ENCODE results near the gene BTBD9.

The BTBD9 gene

DNA sequence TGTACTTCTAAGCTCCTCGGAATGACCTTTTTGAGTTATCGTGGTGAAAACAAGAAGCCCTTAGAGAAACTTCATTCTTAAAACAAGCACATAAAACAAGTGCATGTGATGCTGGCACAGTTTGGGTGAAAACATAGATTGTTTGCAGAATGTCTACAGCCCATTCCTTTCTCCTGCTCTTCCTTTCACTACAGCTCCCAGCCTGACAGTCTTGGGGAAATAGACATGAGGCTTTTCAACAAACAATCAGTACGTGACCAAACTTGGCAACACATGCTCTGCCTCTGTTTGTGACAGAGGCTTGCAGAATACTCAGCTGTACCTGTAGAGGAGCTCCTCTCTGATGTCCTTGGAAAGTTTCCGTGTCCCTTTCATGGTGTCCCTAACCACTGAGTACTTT lies 498.6 kb downstream of the BTBD9 start:
- ChIA-PET POLR2A (no interaction called here), CTCF (no interaction called here)
- DNase-seq (ENCODE audit: extremely low spot score), result no peak
- TF ChIP-seq, protein P1, sequence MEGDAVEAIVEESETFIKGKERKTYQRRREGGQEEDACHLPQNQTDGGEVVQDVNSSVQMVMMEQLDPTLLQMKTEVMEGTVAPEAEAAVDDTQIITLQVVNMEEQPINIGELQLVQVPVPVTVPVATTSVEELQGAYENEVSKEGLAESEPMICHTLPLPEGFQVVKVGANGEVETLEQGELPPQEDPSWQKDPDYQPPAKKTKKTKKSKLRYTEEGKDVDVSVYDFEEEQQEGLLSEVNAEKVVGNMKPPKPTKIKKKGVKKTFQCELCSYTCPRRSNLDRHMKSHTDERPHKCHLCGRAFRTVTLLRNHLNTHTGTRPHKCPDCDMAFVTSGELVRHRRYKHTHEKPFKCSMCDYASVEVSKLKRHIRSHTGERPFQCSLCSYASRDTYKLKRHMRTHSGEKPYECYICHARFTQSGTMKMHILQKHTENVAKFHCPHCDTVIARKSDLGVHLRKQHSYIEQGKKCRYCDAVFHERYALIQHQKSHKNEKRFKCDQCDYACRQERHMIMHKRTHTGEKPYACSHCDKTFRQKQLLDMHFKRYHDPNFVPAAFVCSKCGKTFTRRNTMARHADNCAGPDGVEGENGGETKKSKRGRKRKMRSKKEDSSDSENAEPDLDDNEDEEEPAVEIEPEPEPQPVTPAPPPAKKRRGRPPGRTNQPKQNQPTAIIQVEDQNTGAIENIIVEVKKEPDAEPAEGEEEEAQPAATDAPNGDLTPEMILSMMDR (IDR thresholded peaks at IDR 0.05; ENCODE audit: control extremely low read depth, extremely low read depth, low read depth, missing control alignments), result no peak

GRCh38 chr6:38138374-38138773 lies 501.4 kb downstream of the BTBD9 start:
- no peak for DNase-seq (ENCODE audit: extremely low spot score)
- CTCF ChIA-PET, result interaction anchor here (0.9 kb wide), 1 partner anchor 11 kb away, joined by 4 read pairs; no protein-coding TSS in a partner anchor
- TF ChIP-seq, protein P1 (IDR thresholded peaks at IDR 0.05; ENCODE audit: control extremely low read depth, extremely low read depth, low read depth, missing control alignments), result no peak
- POLR2A ChIA-PET, result interaction anchor here (0.6 kb wide), 1 partner anchor 155 kb away, joined by 7 read pairs; no protein-coding TSS in a partner anchor

GRCh38 chr6:38137608-38138265 lies 502.0 kb downstream of the BTBD9 start:
- DNase-seq (ENCODE audit: extremely low spot score), result no peak
- POLR2A ChIA-PET, result interaction anchor here (0.6 kb wide), 1 partner anchor 154 kb away, joined by 7 read pairs; no protein-coding TSS in a partner anchor
- TF ChIP-seq, protein P1 (IDR thresholded peaks at IDR 0.05; ENCODE audit: control extremely low read depth, extremely low read depth, low read depth, missing control alignments), result no peak
- CTCF ChIA-PET, result interaction anchor here (0.9 kb wide), 2 partner anchors 11 to 21 kb away, joined by 3 to 4 read pairs; no protein-coding TSS in a partner anchor

DNA sequence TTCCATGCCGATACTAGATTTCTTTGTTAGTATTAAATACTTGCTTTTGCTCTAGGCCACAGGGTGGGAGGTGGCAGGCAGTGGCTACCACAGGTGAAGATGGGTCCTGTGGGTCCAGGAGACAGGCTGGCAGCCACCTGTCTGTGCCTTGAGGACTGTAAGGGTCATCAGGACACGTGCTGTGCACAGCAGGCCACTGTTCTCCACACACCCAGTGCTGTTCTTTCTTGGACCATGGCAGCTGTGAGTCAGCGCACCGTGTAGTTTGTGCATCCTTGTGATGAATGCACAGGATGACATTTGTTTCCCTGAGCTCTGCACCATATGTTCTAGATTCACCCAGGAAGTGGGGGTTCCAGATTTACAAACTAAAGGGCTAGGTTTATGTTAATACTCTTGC lies 503.2 kb downstream of the BTBD9 start:
- ChIA-PET CTCF (interaction anchor here (0.9 kb wide), 1 partner anchor 20 kb away, joined by 3 read pairs; no protein-coding TSS in a partner anchor), POLR2A (no interaction called here)
- no peak for DNase-seq (ENCODE audit: extremely low spot score)
- TF ChIP-seq, protein P1 (IDR thresholded peaks at IDR 0.05; ENCODE audit: control extremely low read depth, extremely low read depth, low read depth, missing control alignments), result no peak

GRCh38 chr6:38134704-38135088 lies 505.0 kb downstream of the BTBD9 start:
- no peak for DNase-seq (ENCODE audit: extremely low spot score)
- POLR2A ChIA-PET, result interaction anchor here (0.6 kb wide), 1 partner anchor 80 kb away, joined by 3 read pairs; no protein-coding TSS in a partner anchor
- CTCF ChIA-PET, result interaction anchor here (0.7 to 3.4 kb wide), 3 partner anchors 10 to 34 kb away, joined by 3 to 14 read pairs (median 3); no protein-coding TSS in a partner anchor
- TF ChIP-seq, protein P1 (IDR thresholded peaks at IDR 0.05; ENCODE audit: control extremely low read depth, extremely low read depth, low read depth, missing control alignments), result no peak

DNA sequence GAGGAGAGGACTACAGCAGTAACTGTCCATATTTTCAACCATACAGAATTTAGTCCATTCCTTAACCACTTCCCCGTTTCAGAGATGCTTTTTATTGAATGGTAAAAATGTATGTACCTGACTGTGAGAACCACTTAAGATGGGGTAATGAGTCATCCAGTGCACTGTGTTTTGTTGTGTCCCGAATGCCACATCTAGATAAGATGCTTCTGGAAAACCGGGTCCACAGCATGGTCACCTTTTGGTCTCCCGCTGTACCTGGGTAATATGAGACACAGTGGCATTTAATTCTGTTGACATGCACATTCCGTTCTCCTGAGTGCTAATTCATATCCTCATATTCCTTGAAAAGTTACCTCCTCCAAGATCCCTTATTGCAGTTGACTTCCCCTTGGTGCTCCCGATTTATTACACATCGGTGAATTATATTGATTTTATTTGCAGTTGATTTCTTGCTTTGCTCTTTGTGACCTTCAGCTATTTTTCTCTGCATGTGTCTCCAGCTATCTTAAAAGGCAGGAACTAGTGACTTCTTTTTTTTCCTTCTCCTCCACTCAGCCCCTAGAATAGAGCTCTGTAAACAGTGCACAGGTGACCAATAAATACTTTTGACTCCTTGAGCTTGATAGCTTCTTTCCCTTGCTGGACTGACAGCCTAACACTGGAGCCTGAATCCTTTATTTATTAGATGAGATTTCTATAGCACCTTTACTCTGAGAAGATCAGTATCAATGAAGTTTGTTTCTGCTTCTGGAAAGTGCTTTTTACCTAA lies 505.6 kb downstream of the BTBD9 start:
- ChIA-PET CTCF (interaction anchor here (0.7 to 3.4 kb wide), 2 partner anchors 10 to 23 kb away, joined by 3 to 14 read pairs; no protein-coding TSS in a partner anchor), POLR2A (no interaction called here)
- TF ChIP-seq, protein P1 (IDR thresholded peaks at IDR 0.05; ENCODE audit: control extremely low read depth, extremely low read depth, low read depth, missing control alignments), result no peak
- no peak for DNase-seq (ENCODE audit: extremely low spot score)

Measured in GM10248 (cell line).